SK-N-SH (cell line): ENCODE measurements around the gene SNX21.
A peak's percentile ranks its signal among the peaks of the same experiment; 100 is the strongest.

Source experiments
- ELF1 ChIP-seq: IDR thresholded peaks from 2 replicates; pipeline ENCODE4 v1.4.0; 2012
- JUND ChIP-seq: IDR thresholded peaks from 2 replicates; pipeline ENCODE4 v1.4.0; 2012
- NRF1 ChIP-seq: IDR thresholded peaks from 2 replicates; pipeline ENCODE4 v1.6.1; 2012; ENCODE audit warnings: low read depth, mild to moderate bottlenecking, low read length
- POLR2AphosphoS5 ChIP-seq: IDR thresholded peaks from 2 replicates; pipeline ENCODE4 v1.6.1; 2012; ENCODE audit warnings: low read depth, low read length
- RCOR1 ChIP-seq: fragments of 150-350 bp; IDR thresholded peaks from 2 replicates; pipeline ENCODE4 v1.6.1; 2017; ENCODE audit warnings: antibody characterized with exemption, low read length
- RFX5 ChIP-seq: IDR thresholded peaks from 2 replicates; pipeline ENCODE4 v1.6.1; 2012; ENCODE audit warnings: mild to moderate bottlenecking, improper control_type of control experiment, low read length
- TEAD4 ChIP-seq: IDR thresholded peaks from 2 replicates; pipeline ENCODE4 v1.4.0; 2012; ENCODE audit warnings: mild to moderate bottlenecking, borderline replicate concordance; ENCODE audit not compliant: insufficient read depth
- TF ChIP-seq, protein P1 (sequence below): IDR thresholded peaks from 2 replicates; pipeline ENCODE4 v1.4.0; 2012; ENCODE audit warnings: low read depth, borderline replicate concordance
- TF ChIP-seq, protein P2 (sequence below): fragments of 200-600 bp; sonication (generic); IDR thresholded peaks from 2 replicates; pipeline ENCODE4 v1.6.1; 2017; ENCODE audit warnings: antibody characterized with exemption, mild to moderate bottlenecking, moderate library complexity
- TF ChIP-seq, protein P3 (sequence below): IDR thresholded peaks from 2 replicates; pipeline ENCODE4 v1.6.1; 2012; ENCODE audit warnings: mild to moderate bottlenecking, low read depth, low read length, moderate library complexity
- TF ChIP-seq, protein P4 (sequence below): IDR thresholded peaks from 2 replicates; pipeline ENCODE4 v1.4.0; 2012; ENCODE audit warnings: low read depth, borderline replicate concordance
- TF ChIP-seq, protein P5 (sequence below): IDR thresholded peaks from 2 replicates; pipeline ENCODE4 v1.4.0; 2012; ENCODE audit warnings: low read depth

DNA sequence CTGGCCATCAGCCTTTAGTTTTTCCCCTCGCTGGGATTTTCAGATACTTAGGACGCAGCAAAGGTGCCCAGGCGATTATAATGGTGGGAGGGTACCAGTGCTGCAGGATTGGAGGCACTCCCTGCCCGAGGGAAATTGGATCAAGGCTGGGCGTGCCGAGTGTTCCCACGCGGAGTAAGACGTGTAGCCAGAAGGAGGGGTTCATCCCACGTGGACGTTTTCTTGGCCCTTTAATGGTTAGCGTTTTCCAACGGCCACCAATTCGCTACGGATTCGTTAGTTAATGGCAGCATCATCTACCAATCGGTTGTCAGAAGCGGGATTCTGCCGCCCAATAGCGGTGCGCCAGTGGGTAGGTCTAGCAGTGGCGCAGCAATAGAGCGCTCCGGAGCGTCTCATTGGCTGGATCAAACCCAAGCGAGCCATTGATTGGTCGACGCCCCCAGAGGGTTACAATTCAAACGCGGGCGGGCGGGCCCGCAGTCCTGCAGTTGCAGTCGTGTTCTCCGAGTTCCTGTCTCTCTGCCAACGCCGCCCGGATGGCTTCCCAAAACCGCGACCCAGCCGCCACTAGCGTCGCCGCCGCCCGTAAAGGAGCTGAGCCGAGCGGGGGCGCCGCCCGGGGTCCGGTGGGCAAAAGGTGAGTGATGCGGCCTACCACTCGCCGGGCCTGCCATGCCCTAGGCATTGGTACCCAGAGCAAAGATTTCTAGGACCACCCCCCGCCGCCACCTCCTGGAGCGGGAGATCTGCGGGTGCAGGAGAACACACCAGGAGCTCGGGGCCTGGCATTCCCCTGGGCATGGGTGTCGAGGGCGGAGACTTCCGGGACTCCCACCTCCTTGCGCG is 21.2 kb upstream of the SNX21 start, which contains the start of gene UBE2C:
- TF ChIP-seq ELF1 (0 out of 2 replicates have a peak, but pooled peaks have one; percentile 33), POLR2AphosphoS5 (peak; percentile 64), RFX5 (0 out of 2 replicates have a peak, but pooled peaks have one; percentile 49), TEAD4 (no peak), NRF1 (peak; percentile 34; the same call in 1 of the 2 replicates), JUND (no peak), RCOR1 (0 out of 2 replicates have a peak, but pooled peaks have one; percentile 20)
- TF ChIP-seq, protein P1, sequence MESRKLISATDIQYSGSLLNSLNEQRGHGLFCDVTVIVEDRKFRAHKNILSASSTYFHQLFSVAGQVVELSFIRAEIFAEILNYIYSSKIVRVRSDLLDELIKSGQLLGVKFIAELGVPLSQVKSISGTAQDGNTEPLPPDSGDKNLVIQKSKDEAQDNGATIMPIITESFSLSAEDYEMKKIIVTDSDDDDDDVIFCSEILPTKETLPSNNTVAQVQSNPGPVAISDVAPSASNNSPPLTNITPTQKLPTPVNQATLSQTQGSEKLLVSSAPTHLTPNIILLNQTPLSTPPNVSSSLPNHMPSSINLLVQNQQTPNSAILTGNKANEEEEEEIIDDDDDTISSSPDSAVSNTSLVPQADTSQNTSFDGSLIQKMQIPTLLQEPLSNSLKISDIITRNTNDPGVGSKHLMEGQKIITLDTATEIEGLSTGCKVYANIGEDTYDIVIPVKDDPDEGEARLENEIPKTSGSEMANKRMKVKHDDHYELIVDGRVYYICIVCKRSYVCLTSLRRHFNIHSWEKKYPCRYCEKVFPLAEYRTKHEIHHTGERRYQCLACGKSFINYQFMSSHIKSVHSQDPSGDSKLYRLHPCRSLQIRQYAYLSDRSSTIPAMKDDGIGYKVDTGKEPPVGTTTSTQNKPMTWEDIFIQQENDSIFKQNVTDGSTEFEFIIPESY: no peak
- TF ChIP-seq, protein P2, sequence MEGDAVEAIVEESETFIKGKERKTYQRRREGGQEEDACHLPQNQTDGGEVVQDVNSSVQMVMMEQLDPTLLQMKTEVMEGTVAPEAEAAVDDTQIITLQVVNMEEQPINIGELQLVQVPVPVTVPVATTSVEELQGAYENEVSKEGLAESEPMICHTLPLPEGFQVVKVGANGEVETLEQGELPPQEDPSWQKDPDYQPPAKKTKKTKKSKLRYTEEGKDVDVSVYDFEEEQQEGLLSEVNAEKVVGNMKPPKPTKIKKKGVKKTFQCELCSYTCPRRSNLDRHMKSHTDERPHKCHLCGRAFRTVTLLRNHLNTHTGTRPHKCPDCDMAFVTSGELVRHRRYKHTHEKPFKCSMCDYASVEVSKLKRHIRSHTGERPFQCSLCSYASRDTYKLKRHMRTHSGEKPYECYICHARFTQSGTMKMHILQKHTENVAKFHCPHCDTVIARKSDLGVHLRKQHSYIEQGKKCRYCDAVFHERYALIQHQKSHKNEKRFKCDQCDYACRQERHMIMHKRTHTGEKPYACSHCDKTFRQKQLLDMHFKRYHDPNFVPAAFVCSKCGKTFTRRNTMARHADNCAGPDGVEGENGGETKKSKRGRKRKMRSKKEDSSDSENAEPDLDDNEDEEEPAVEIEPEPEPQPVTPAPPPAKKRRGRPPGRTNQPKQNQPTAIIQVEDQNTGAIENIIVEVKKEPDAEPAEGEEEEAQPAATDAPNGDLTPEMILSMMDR: no peak
- TF ChIP-seq, protein P3, sequence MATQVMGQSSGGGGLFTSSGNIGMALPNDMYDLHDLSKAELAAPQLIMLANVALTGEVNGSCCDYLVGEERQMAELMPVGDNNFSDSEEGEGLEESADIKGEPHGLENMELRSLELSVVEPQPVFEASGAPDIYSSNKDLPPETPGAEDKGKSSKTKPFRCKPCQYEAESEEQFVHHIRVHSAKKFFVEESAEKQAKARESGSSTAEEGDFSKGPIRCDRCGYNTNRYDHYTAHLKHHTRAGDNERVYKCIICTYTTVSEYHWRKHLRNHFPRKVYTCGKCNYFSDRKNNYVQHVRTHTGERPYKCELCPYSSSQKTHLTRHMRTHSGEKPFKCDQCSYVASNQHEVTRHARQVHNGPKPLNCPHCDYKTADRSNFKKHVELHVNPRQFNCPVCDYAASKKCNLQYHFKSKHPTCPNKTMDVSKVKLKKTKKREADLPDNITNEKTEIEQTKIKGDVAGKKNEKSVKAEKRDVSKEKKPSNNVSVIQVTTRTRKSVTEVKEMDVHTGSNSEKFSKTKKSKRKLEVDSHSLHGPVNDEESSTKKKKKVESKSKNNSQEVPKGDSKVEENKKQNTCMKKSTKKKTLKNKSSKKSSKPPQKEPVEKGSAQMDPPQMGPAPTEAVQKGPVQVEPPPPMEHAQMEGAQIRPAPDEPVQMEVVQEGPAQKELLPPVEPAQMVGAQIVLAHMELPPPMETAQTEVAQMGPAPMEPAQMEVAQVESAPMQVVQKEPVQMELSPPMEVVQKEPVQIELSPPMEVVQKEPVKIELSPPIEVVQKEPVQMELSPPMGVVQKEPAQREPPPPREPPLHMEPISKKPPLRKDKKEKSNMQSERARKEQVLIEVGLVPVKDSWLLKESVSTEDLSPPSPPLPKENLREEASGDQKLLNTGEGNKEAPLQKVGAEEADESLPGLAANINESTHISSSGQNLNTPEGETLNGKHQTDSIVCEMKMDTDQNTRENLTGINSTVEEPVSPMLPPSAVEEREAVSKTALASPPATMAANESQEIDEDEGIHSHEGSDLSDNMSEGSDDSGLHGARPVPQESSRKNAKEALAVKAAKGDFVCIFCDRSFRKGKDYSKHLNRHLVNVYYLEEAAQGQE: no peak
- TF ChIP-seq, protein P4, sequence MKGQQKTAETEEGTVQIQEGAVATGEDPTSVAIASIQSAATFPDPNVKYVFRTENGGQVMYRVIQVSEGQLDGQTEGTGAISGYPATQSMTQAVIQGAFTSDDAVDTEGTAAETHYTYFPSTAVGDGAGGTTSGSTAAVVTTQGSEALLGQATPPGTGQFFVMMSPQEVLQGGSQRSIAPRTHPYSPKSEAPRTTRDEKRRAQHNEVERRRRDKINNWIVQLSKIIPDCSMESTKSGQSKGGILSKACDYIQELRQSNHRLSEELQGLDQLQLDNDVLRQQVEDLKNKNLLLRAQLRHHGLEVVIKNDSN: peak; percentile 88
- TF ChIP-seq, protein P5, sequence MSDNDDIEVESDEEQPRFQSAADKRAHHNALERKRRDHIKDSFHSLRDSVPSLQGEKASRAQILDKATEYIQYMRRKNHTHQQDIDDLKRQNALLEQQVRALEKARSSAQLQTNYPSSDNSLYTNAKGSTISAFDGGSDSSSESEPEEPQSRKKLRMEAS: peak; percentile 88
